ENCODE results near the gene FUCA1. TPM values are rescaled to one million over a fixed set of nuclear protein-coding genes. Genes with fewer than 3 reads are reported as not detected.

The FUCA1 gene
- total RNA-seq, result 11.4 TPM
- long read RNA-seq, transcript FUCA1-201 (8 exons, 2,047 nt), result major isoform, 29 of 32 reads
- long read RNA-seq, partial matches to known transcripts, result 2 of 32 reads
- long read RNA-seq, other reads (novel, unspliced or antisense), result 1 of 32 reads

GRCh38 chr1:23867895-23868556 lies at the start of gene FUCA1:
Gene FUCA1 (minus strand): TSS chr1:23868290. CDS start chr1:23868286, 4 bp downstream.
- Histone ChIP-seq H3K4me1 (peaks cover 40% of the 10 kb centered on the region), H3K27me3 (ENCODE audit: low read depth) (no peaks in the 10 kb centered on the region), H3K9me3 (replicated peaks) (no peaks in the 10 kb centered on the region), H3K36me3 (peaks cover 21% of the 10 kb centered on the region), H3K27ac (replicated peaks) (peak within 1 kb of the TSS; percentile 84), H3K4me3 (peak within 1 kb of the TSS; percentile 89)
- peak; percentile 97 for TF ChIP-seq CTCF (IDR thresholded peaks at IDR 0.05; ENCODE audit: borderline replicate concordance)
- intact Hi-C loops (cut with micrococcal nuclease), result no loop called here
- peak; percentile 92 for DNase-seq

GRCh38 chr1:23916209-23917131 lies 48.4 kb upstream of the FUCA1 start:
- H3K9me3 ChIP-seq (replicated peaks), result no peaks in the 10 kb centered on the region
- DNase-seq, result peak; percentile 47
- H3K27ac ChIP-seq (replicated peaks), result peak overlapping the region; percentile 30
- H3K27me3 ChIP-seq (ENCODE audit: low read depth), result peaks cover 3% of the 10 kb centered on the region
- H3K36me3 ChIP-seq, result no peaks in the 10 kb centered on the region
- TF ChIP-seq CTCF (IDR thresholded peaks at IDR 0.05; ENCODE audit: borderline replicate concordance), result peak; percentile 72
- intact Hi-C loops (cut with micrococcal nuclease), result no loop called here
- H3K4me3 ChIP-seq, result no peak overlapping the region
- H3K4me1 ChIP-seq, result peaks cover 13% of the 10 kb centered on the region

GRCh38 chr1:23915466-23915865 lies 47.4 kb upstream of the FUCA1 start:
- intact Hi-C loops (cut with micrococcal nuclease), result no loop called here
- no peak overlapping the region for H3K4me3 ChIP-seq
- DNase-seq, result no peak
- H3K4me1 ChIP-seq, result peaks cover 3% of the 10 kb centered on the region
- H3K9me3 ChIP-seq (replicated peaks), result no peaks in the 10 kb centered on the region
- H3K27ac ChIP-seq (replicated peaks), result no peak overlapping the region
- H3K27me3 ChIP-seq (ENCODE audit: low read depth), result peaks cover 6% of the 10 kb centered on the region
- TF ChIP-seq CTCF (IDR thresholded peaks at IDR 0.05; ENCODE audit: borderline replicate concordance), result no peak
- no peaks in the 10 kb centered on the region for H3K36me3 ChIP-seq

GRCh38 chr1:23914921-23915320 lies 46.8 kb upstream of the FUCA1 start:
- intact Hi-C loops (cut with micrococcal nuclease), result no loop called here
- no peaks in the 10 kb centered on the region for H3K36me3 ChIP-seq
- TF ChIP-seq CTCF (IDR thresholded peaks at IDR 0.05; ENCODE audit: borderline replicate concordance), result no peak
- H3K4me1 ChIP-seq, result no peaks in the 10 kb centered on the region
- H3K27me3 ChIP-seq (ENCODE audit: low read depth), result peaks cover 10% of the 10 kb centered on the region
- no peak for DNase-seq
- H3K4me3 ChIP-seq, result no peak overlapping the region
- H3K9me3 ChIP-seq (replicated peaks), result no peaks in the 10 kb centered on the region
- H3K27ac ChIP-seq (replicated peaks), result no peak overlapping the region

- no peak within 1 kb of the TSS for H3K27ac ChIP-seq (replicated peaks)
- intact Hi-C loops (cut with micrococcal nuclease), result no loop called here
Observed at GRCh38 chr1:23913212-23913880, 45.3 kb upstream of the FUCA1 start, which contains the start of gene CNR2. Gene CNR2 (minus strand): TSS chr1:23913362. CDS start chr1:23875617, 37,745 bp downstream.

More at GRCh38 chr1:23913212-23913880, 45.3 kb upstream of the FUCA1 start, which contains the start of gene CNR2:
- Histone ChIP-seq H3K27me3 (ENCODE audit: low read depth) (peaks cover 26% of the 10 kb centered on the region), H3K4me1 (no peaks in the 10 kb centered on the region), H3K36me3 (no peaks in the 10 kb centered on the region), H3K9me3 (replicated peaks) (no peaks in the 10 kb centered on the region), H3K4me3 (no peak within 1 kb of the TSS)
- no peak for DNase-seq
- TF ChIP-seq CTCF (IDR thresholded peaks at IDR 0.05; ENCODE audit: borderline replicate concordance), result no peak
